ENCODE data around the gene GRM8.

DNA sequence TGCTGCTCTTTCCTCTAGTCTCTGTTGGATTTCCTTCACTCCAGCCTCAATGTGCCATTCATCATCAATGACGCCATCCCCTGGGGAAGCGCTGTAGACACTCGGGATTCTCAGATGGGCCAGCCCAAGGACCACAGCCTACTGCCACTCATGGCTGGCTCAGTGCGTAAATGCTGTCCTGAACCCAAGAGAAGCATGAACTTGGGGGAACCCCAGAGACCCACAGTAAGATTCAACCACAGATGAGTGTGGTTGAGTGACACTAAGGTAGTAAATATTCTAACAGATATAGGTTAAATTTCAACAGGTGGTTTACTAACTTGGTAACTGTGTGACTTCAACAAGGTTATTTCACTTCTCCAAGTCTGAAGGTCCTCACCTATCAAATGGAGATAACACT, 304.1 kb downstream of the GRM8 start:
- TF ChIP-seq POLR2A (IDR thresholded peaks at IDR 0.05; ENCODE audit: low read depth, low read length) (no peak), POLR2AphosphoS5 (IDR thresholded peaks at IDR 0.05; ENCODE audit: low read depth, low read length) (no peak)

All from GM12892 (cell line).